Activated T-helper 1 cell treated with anti-CD3 and anti-CD28 coated beads, Interleukin-2, amount 50 U/mL, for 16 hours (primary cell): Measurements from ENCODE around the gene STARD8.
"Not testable (repeated sequence)": the region's sequence is repeated elsewhere in the genome, so short reads cannot be mapped to it uniquely, and the experiment has no call there.

Source experiments
- DNase-seq, 2 donors: peaks; one replicate each; pipeline ENCODE4 v3.0.0-alpha.2; 2020; ENCODE audit warnings: low read depth in 1 of 2, low spot score in 1 of 2

STARD8 gene

DNA sequence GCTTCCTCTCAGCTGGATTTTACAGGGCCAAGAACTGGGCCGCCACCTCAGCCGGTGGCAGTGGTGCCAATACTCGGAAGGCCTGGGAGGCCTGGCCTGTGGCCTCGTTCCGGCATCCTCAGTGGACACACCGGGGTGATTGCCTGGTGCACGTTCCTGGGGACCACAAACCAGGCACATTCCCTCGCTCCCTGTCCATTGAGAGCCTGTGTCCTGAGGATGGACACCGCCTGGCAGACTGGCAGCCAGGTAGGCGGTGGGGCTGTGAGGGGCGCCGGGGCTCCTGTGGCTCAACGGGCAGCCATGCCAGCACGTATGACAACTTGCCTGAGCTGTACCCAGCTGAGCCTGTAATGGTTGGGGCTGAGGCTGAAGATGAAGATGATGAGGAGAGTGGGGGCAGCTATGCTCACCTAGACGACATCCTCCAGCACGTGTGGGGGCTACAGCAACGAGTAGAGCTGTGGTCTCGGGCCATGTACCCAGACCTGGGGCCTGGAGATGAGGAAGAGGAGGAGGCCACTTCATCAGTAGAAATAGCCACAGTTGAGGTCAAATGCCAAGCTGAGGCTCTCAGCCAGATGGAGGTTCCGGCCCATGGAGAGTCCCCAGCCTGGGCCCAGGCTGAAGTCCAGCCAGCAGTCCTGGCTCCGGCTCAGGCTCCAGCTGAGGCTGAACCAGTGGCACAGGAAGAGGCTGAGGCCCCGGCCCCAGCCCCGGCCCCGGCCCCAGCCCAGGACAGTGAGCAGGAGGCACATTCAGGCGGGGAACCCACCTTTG, 70.4 kb downstream of the STARD8 start:
- no peak for DNase-seq

DNA sequence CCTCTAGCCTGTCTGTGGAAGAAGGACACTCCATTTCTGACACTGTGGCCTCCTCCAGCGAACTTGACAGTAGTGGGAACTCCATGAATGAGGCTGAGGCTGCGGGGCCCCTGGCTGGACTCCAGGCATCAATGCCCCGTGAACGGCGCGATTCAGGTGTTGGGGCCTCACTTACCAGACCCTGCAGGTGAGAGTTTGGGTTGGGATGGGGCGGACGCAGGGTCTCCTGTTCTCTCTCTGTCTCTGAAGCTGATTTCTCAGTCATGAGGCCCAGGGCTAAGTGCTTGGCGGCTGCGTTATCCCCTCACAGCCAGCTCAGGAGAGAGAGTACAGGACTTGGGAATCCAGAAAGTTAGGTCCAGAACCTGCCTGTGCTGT, 71.0 kb downstream of the STARD8 start:
- DNase-seq, result no peak

DNA sequence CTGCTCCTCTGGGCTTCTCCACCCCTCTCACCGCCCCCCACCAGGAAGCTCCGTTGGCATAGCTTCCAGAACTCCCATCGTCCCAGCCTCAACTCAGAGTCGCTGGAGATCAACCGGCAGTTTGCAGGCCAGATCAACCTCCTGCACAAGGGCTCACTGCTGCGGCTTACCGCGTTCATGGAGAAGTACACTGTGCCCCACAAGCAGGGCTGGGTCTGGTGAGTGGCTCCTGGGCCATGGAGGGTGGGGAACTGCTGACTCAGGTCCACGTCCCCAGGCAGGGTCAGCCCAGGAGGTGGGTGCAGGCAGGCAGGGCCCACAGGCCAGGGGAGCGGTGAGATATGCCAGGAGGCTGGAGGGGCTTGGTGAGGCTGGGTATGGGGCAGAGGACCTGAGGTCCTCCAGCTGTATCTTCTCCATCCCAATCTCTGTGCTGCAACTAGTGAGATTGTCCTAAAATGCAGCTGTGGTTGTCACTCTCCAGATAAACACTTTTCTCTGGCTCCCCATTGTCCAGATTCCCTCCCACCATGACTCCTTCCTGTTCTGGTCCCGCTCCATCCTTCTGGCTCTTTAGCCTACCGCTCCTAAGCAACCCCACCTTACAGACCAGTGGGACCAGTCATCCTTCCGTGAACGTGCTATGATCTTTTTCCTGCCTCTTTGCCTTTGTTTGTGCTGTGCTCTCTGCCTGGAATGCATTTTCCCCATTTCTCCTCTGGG, 71.9 kb downstream of the STARD8 start:
- DNase-seq, result no peak

DNA sequence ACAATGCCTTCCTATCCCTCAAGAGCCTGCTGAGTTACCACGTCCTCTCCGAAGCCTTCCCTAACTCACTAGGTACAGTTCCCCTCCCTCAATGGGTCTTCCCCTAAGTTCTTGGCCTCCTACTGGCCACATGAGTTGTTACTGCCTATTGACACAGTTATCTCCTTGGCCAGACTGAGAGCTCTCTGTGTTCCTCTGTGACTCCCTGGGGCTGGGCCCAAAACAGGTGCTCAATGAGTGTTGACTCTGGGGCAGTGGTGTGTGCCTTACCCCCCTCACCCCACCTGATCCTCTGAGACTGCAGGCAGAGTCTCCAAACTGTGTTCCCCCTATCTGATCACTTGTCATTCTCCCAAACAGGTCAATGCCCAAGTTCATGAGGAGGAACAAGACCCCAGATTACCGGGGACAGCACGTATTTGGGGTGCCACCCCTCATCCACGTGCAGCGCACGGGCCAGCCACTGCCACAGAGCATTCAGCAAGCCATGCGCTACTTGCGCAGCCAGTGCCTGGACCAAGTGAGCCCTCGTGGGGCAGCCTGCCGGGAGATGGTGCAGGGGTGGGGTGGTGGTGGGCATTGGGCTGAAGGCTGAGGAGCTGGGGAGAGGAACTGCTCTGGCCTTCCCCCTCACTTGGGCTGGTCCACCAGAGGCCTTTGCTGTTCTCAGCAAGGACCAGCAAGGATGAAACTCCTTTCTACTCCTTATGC, 72.6 kb downstream of the STARD8 start:
- no peak for DNase-seq

DNA sequence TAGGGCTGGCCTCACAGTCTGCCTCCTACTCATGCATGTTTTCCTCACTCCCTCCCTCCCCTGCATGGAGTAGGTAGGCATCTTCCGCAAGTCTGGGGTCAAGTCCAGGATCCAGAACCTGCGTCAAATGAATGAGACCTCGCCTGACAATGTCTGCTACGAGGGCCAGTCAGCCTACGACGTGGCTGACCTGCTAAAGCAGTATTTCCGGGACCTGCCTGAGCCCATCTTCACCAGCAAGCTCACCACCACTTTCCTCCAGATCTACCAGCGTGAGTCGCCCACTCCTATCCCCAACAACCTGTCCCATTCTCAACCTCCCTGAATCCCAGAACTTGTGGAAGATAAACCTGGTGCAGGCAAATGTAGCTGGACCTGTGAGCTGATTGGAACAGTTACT, 73.4 kb downstream of the STARD8 start:
- DNase-seq, result no peak

DNA sequence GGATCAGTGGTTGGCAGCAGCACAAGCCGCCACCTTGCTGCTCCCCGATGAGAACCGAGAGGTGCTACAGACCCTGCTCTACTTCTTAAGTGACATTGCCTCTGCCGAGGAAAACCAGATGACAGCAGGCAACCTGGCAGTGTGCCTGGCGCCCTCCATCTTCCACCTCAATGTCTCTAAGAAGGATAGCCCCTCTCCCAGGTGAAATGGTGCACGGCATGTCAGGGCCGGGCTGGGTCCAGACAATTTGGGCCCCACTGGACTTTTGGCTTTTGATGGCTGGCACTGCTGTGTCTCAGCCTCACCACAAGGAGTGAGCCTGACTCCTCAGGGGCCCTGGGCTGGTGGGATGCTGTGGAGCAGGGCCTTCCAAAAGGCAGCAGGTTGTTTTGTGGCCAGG, 74.1 kb downstream of the STARD8 start:
- DNase-seq, result no peak

DNA sequence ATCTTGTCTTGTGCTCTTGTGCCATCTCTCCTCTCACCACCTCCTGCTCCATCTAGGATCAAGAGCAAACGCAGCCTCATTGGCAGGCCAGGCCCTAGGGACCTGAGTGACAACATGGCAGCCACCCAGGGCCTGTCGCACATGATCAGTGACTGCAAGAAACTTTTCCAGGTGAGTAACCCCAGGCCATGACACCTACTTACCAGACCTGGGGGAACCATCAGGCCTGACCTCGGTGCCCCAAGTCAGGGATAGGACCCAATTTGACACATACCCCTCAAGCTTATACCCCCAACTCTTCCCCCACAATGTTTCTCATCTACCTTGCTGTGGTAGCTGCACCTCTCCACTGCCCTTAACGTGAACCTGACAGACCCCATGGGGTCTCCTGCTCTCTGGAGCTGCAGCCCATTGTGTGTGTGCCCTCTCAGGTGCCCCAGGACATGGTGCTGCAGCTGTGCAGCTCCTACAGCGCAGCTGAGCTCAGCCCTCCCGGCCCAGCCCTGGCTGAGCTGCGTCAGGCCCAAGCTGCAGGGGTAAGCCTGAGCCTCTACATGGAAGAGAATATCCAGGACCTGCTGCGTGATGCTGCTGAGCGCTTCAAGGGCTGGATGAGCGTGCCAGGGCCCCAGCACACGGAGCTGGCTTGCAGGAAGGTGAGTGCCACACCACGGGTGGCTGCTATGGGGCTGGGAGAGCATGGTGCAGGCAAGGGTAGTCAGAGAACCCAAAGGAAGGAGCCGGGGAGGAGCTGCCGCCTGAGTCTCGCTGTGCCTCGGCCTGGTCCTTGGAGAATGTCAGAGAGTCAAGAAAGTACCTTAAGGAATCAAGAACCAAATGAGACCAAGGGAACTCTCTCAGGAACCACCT, 74.8 kb downstream of the STARD8 start:
- no peak for DNase-seq

DNA sequence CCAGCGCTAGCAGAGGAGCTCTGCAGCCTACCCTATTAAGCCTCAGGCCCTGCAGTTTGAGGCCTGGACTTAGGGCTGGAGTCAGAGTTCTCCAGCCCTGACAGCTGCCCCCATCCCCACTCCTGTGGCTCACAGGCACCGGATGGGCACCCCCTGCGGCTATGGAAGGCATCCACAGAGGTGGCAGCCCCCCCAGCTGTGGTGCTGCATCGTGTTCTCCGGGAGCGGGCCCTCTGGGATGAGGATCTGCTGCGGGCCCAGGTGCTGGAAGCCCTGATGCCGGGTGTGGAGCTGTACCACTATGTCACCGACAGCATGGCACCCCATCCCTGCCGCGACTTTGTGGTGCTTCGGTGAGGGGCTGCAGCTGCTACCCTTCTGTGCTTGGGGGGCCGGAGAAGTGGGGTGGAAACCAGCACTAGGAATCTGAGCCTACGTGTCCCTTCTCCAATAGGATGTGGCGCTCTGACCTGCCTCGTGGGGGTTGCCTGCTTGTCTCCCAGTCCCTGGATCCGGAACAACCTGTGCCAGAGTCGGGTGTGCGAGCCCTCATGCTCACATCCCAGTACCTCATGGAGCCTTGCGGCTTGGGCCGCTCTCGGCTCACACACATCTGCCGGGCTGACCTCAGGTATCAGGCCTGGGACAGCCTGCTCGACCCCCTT, 76.2 kb downstream of the STARD8 start:
- DNase-seq, result no peak

DNA sequence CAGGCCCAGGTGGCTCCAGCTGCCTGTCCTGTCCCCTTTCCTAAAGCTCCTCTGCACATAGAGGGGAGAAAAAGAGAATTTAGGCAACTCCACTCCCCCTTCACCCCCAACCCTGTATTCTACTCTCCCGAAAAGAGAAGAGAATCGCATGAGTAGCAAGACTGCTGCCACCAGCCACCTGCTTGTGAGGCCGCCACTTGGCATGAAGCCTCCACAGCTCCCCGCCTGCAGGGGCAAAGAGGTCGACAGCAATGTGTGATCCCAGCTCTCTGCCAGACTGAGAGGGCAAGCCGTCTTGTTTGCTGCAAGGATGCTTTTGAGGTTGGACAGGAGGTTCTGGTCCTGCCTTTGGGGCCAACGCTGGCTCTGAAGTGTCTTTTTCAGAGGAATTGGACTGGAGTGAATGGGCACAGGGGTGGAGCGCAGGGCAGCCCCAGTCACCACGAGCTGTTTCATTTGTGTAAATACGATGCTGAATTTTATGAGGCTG, 77.1 kb downstream of the STARD8 start:
- DNase-seq, result no peak

DNA sequence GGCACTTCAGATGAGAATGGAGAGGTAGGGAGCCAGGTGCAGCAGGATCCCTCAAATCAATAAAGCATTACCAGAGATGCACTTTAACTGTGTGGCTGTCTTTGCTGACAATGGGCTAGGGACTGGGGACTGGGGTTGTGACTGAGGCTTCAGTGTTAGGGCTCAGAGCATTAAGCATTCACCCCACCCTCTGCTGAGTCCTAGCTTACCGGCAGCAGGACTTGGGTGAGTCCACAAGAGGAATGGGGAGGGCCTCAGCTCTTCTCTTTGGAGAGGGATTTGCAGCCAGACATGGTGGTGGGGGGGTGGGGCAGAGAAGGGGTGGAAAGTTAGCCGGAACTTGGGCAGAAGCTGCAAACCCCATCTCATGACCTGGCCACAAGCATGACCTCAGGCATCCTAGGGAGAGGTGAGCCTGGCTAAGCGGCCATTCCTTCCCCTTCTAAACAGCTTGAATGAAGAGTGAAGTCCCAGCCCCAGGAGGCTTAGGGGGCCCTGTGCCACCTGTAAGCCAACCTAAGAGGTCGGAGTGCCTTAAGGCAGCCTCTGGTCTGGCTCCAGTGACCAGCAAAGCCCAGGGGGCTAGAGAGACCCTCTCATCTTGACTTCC, 78.4 kb downstream of the STARD8 start:
- no peak for DNase-seq

DNA sequence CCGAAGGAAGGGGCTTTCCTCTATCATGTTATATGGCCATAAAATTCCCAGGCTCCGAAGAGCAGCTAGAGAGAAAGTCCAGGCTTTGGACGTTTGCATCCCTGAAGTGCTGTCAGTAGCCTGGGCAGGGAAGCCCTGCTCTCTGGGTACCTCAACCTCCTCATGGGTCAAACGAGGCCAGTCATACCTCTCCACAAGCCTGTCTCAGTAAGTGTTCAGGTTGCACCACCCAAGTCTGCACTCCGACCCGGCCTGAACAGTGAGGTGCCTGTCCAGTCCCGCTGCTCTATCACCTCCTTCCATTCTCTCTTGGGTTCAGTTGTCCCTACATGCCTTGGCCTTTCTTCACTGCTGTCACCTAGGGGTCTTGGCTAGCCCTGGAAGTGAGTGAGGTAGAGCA, 78.9 kb downstream of the STARD8 start:
- no peak for DNase-seq

DNA sequence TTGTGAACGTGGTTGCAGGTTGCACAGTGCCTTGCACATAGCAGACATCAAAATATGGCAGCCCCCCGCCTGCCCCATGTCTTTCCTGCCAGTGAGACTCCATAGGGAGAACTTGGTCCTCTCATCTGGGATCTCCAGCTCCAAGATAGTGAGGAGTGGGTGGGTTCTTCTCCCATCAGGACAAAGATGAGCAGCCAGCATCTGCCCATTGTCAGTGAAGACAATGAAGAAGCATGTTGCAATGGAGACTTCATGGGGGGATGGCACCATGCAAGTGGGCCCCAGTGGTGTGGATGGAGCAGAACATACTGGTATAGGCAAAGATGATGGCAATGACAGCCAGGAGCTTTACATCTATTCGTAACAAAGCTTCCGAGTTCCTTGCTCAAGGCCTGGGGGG, 80.2 kb downstream of the STARD8 start:
- no peak for DNase-seq

DNA sequence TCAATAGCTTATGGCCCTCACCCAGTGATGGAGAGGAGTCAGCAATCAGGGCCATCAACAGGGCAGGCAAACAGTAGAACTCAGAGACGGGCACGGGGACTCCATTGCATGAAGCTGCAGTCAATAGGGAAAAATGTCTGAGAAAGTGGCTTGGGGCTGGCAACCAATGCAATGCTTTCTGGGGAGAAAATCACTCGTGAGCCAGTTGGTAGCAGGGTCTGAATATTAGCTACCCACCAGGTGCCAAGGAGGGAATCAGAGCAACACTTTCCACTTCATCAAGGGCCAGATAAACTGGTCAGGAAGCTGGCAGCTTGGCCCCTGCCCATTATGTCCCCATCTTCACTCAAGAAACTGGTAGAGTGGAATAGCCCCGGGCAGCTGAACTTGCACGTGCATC, 80.7 kb downstream of the STARD8 start:
- DNase-seq, result no peak

DNA sequence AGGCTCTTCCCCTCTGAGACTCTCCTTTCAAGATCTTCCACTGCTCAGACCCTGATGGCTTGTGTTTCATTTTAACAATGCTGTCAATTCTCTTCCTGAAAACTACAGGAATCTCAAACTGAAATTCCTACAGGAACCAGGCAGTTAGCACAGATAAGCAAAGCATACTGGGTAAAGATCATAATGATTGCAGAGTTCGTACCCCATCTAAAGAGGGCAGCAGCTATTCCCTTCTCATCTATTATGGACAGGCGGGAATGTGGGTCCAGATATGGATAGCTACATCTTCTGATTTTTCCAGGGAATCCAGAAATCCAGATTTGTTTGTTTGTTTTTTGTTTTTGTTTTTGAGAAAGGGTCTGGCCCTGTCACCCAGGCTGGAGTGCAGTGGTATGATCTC, 83.8 kb downstream of the STARD8 start:
- DNase-seq, result no peak

DNA sequence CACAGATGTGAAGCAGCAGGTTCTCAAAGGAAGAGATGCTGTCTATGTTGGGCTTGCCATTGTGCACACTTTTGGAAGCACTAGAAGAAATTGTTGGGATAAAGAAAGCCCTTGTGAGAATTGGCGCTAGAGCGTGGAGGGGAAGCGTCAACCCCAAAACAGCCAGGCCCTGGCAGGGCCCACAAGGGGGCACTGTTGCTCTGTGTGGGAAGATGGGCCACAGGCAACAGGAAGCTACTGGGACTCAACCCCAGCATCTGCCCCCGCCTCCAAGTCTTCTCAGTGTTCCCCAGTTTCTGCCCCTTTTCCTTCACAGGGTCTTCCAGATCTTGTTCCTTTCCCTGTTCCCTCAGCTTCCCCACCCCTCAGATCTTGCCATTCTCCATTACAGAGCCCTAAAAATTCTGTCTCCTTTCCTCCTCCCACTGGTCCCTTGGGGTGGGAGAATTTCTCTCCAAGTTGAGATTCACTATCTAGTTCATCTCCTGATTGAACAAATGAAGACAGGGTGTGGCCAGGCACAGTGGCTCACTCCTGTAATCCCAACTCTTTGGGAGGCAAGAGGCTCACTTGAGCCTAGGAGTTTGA, 85.5 kb downstream of the STARD8 start:
- peak; percentile 34 to 48 for DNase-seq

DNA sequence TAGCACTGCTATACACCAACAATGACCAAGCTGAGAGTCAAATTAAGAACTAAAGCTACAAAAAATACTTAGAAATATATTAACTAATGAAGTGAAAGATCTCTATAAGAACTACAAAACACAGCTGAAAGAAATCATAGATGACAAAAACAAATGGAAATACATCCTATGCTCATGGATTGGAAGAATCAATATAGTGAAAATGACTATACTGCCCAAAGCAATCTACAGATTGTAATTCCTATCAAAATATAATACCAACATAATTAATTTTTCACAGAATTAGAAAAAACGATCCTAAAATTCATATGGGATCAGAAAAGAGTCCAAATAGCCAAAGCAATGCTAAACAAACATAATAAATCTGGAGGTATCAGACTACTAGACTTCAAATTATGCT, 87.8 kb downstream of the STARD8 start:
- DNase-seq, result no peak

DNA sequence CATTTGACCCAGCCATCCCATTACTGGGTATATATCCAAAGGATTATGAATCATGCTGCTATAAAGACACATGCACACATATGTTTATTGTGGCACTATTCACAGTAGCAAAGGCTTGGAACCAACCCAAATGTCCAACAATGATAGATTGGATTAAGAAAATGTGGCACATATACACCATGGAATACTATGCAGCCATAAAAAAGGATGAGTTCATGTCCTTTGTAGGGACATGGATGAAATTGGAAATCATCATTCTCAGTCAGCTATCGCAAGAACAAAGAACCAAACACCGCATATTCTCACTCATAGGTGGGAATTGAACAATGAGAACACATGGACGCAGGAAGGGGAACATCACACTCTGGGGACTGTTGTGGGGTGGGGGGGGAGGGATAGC, 94.4 kb downstream of the STARD8 start:
- DNase-seq, result not testable (repeated sequence)

DNA sequence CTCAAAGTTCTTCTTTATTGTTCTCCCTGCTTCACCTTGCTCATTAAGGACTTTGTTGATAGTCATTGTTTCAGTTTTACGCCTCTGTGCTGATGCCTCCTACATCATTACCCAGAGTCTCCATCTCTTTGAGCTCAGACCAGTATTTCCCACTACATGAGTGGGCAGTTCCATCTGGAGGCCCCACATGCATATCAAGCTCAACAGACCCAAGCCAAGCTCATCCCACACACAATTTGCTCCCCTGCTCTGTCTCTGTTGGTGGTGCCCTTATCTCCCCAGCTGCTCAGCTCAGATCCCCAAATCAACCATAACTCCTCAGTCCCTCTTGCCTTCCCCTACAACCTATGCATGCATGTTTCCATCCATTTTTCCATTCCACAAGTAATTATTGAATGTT, 96.3 kb downstream of the STARD8 start:
- DNase-seq, result no peak

DNA sequence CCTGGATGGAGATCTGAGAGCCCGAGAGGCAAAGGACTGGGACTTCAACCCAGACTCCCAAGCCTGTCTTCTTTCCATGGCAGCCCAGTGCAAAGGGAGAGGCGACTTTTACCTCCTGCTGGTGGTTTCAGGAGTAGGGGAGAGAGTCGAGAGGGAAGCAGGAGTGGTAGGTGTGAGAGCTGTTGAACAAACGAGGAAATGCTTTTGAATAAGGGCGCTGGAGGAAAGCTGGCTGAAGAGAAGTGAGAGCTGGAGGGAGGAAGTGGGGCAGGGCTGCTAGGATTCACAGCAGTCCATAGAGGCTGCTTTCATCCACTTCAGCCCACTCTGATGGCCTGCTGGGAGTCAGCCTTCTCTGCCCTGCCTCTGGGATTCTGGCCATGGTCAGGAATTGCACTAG, 99.5 kb downstream of the STARD8 start:
- no peak for DNase-seq

DNA sequence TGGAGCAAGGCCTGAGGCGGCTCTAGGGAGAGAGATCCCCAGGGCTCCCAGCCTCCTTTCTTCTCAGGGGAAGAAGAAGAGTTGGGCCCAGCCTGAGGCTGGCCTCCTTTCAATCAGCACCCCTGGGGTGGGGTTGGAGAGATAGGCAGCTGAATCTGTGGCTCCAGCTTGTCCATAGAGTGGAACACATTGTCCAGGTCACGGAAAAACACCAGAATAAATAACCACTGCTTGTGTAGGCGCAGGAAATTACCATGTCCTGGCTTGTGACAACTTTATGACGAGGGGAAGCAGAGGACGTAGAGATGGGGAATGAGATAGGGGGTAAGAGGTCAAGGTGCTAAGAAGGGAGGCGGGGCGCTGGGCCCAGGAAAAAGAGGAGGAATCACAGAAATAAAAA, 100.6 kb downstream of the STARD8 start:
- DNase-seq, result no peak
